Stomach smooth muscle (tissue), 2 donors: Measurements from ENCODE around the gene MMS22L.

Source experiments
- H3K27ac ChIP-seq: one replicate; pipeline ENCODE4 v1.7.0; 2013; ENCODE audit warnings: mild to moderate bottlenecking, low read length, inconsistent platforms
- H3K27me3 ChIP-seq, 2 donors: one replicate each; pipeline ENCODE4 v1.7.0; 2013; ENCODE audit warnings: low read length in 2 of 2; ENCODE audit not compliant: insufficient read depth in 2 of 2, control insufficient read depth in 1 of 2
- H3K36me3 ChIP-seq, 2 donors: one replicate each; pipeline ENCODE4 v1.7.0; 2013; ENCODE audit warnings: low read length in 2 of 2; ENCODE audit not compliant: control insufficient read depth in 2 of 2, insufficient read depth in 2 of 2
- H3K4me1 ChIP-seq: one replicate; pipeline ENCODE4 v1.7.0; 2013; ENCODE audit warnings: low read length; ENCODE audit not compliant: control insufficient read depth, insufficient read depth
- H3K4me3 ChIP-seq, 2 donors: one replicate each; pipeline ENCODE4 v1.7.0; 2013; ENCODE audit warnings: low read length in 2 of 2
- H3K9ac ChIP-seq, 2 donors: one replicate each; pipeline ENCODE4 v1.7.0; 2013; ENCODE audit warnings: low read length in 2 of 2, mild to moderate bottlenecking in 1 of 2
- H3K9me3 ChIP-seq, 2 donors: one replicate each; pipeline ENCODE4 v1.7.0; 2013; ENCODE audit warnings: low read length in 2 of 2; ENCODE audit not compliant: control insufficient read depth in 2 of 2
- donor health status: healthy.
- donor health status: Pancreatic carcinoma.

The MMS22L gene, protein sequence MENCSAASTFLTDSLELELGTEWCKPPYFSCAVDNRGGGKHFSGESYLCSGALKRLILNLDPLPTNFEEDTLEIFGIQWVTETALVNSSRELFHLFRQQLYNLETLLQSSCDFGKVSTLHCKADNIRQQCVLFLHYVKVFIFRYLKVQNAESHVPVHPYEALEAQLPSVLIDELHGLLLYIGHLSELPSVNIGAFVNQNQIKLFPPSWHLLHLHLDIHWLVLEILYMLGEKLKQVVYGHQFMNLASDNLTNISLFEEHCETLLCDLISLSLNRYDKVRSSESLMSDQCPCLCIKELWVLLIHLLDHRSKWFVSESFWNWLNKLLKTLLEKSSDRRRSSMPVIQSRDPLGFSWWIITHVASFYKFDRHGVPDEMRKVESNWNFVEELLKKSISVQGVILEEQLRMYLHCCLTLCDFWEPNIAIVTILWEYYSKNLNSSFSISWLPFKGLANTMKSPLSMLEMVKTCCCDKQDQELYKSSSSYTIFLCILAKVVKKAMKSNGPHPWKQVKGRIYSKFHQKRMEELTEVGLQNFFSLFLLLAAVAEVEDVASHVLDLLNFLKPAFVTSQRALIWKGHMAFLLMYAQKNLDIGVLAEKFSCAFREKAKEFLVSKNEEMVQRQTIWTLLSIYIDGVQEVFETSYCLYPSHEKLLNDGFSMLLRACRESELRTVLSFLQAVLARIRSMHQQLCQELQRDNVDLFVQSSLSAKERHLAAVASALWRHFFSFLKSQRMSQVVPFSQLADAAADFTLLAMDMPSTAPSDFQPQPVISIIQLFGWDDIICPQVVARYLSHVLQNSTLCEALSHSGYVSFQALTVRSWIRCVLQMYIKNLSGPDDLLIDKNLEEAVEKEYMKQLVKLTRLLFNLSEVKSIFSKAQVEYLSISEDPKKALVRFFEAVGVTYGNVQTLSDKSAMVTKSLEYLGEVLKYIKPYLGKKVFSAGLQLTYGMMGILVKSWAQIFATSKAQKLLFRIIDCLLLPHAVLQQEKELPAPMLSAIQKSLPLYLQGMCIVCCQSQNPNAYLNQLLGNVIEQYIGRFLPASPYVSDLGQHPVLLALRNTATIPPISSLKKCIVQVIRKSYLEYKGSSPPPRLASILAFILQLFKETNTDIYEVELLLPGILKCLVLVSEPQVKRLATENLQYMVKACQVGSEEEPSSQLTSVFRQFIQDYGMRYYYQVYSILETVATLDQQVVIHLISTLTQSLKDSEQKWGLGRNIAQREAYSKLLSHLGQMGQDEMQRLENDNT

DNA sequence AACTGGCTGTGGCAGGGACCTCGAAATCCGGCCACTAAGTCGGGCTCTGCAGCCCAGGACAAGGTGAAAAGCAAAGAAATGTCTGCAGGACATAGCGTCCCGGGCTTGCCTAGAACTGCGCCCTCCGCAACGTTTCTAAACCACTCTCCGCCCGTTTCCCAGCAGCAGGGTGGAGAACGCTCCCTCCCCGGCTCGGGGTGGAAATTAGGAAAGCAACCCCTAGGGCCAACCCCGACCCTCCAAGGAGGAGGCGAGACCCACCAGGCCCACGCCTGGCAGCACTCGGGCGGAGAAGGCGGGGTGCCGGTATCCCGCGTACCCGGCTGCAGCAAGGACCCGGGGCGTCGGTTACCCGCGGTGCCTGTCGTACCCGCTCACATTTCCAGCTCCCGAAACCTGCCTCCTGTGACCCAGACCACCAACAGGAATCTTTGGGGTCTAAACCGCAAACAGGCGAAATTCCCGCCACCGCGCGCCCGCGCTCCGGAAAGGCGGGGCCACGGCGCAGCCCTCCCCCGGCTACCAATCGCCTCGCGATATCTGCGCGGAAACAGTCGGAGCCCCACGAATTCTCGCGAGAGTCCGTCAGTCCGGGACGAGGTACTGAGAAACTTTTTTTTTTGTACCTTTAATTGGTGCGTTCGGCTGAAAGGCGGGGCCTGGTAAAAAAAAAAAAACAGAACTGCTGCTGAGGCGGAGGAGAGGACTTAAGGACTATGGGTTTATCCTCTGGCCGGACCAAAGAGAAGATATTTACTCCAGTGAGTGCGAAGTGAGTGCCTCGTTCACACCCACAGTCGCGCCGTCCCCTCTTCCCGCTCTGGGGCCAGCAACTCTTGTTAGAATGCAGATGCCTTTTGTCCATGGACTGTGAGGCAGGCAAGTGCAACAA lies at the start of gene MMS22L:
MMS22L (minus strand) TSS at position 491 of the 892 bp plus-strand sequence. CDS start 739 bp downstream, outside the sequence.
- Histone ChIP-seq H3K9me3 (no peaks in the 10 kb centered on the region), H3K4me1 (peaks cover 2% of the 10 kb centered on the region), H3K27ac (no peak within 1 kb of the TSS), H3K36me3 (no peaks in the 10 kb centered on the region), H3K4me3 (peak within 1 kb of the TSS; percentile 72 to 91), H3K27me3 (no peaks in the 10 kb centered on the region), H3K9ac (peak within 1 kb of the TSS; percentile 83 to 84)

GRCh38 chr6:97322811-97323210 lies 39.8 kb upstream of the MMS22L start:
- Histone ChIP-seq H3K4me1 (no peaks in the 10 kb centered on the region), H3K9ac (no peak overlapping the region), H3K27ac (no peak overlapping the region)

DNA sequence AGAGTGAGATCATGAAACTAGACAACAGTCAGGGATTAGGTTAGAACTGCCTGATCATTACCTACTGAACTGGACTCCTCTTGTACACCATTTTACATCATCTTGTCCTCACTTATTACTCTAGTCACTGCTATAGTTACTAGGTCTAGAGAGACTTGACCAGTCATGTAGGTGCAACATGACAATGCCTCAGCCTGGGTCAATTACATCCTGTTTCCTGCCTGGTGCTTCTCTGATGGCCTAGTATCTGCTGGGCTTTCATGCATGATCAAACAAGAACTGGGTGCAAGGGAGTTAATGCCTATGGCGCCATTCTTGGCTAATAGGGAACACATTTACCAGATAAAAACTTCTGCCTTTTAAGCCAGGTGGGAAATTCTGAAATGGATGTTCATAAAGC lies 39.2 kb upstream of the MMS22L start:
- Histone ChIP-seq H3K9me3 (no peaks in the 10 kb centered on the region), H3K27ac (no peak overlapping the region), H3K27me3 (no peaks in the 10 kb centered on the region), H3K36me3 (no peaks in the 10 kb centered on the region), H3K9ac (no peak overlapping the region), H3K4me3 (no peak overlapping the region), H3K4me1 (no peaks in the 10 kb centered on the region)

More at GRCh38 chr6:97322811-97323210, 39.8 kb upstream of the MMS22L start:
- Histone ChIP-seq H3K36me3 (no peaks in the 10 kb centered on the region), H3K4me3 (no peak overlapping the region), H3K27me3 (no peaks in the 10 kb centered on the region), H3K9me3 (no peaks in the 10 kb centered on the region)

DNA sequence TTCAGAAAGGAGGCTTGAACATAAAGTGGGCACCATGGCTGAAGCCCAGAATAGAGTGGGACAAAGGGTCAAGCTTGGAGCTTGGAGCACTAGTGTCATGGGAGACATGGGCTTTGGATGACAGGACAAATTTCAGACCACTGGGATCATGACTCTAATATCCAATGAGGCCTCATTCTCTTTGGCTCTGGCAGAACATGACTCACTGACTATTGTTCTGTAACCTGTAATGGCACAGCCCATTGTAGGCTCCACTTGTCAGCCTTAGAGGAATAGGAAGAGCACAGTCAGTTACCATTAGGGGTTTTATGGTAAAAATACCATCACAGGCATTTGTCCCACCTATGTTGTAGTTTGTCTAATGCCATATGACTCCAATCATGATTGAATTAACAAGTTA lies 34.0 kb upstream of the MMS22L start:
- H3K4me1 ChIP-seq, result no peaks in the 10 kb centered on the region
- no peak overlapping the region for H3K4me3 ChIP-seq
- no peaks in the 10 kb centered on the region for H3K36me3 ChIP-seq
- H3K9ac ChIP-seq, result no peak overlapping the region
- no peaks in the 10 kb centered on the region for H3K9me3 ChIP-seq
- H3K27me3 ChIP-seq, result no peaks in the 10 kb centered on the region
- no peak overlapping the region for H3K27ac ChIP-seq

DNA sequence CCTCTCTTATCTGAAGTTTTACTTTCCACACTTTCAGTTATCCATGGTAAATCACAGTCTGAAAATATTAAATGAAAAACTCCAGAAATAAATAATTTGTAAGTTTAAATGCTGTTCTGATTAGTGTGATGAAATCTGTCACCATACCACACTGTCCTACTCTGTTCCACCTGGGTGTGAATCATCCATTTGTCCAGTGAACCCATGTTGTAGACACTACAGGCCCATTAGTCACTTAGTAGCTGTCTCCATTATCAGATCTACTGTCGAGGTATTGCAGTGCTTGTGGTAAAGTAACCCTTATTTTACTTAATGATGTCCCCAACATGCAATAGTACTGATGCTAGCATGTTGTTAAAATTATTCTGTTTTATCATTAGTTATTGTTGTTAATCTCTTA lies 29.2 kb upstream of the MMS22L start:
- Histone ChIP-seq H3K36me3 (no peaks in the 10 kb centered on the region), H3K9ac (no peak overlapping the region), H3K4me1 (no peaks in the 10 kb centered on the region), H3K27me3 (no peaks in the 10 kb centered on the region), H3K9me3 (no peaks in the 10 kb centered on the region), H3K4me3 (no peak overlapping the region), H3K27ac (no peak overlapping the region)

DNA sequence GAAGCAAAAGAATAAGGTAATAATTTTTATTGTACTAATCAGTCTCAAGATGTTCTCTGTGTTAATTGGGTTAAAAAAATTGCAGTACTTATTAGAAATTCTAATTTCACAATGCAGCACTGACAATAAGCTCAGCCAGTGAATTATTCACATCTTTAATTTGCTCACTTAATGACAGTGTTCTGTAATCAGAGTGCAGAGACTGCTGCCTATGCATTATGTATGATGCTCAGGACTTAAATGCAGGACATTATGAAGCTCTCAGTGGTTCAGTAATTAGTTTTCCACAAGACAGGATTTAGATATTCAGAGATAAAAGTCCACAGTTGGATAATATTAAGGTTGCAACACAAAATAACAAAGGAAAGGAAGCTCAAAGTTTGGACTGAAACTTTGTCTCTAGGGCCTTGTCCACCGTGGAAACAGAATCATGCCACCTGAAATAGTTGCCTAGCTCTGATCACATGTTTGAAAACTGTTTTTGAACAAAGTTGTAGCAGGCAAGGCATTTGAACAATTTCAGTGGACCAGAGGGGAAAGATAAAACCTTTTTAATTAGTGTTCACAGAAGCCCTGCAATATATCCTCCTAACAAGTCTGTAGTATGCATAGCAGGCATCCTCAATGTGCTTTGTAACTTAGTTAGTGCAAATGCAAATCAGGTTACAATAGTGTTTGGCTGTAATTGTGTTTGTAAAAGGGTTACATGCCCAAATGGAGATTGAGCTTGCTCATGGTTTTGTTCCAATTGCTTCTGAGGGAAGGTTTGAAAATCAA lies 23.7 kb upstream of the MMS22L start:
- Histone ChIP-seq H3K9ac (no peak overlapping the region), H3K4me1 (no peaks in the 10 kb centered on the region), H3K27ac (no peak overlapping the region), H3K4me3 (no peak overlapping the region), H3K9me3 (no peaks in the 10 kb centered on the region), H3K36me3 (no peaks in the 10 kb centered on the region), H3K27me3 (no peaks in the 10 kb centered on the region)

DNA sequence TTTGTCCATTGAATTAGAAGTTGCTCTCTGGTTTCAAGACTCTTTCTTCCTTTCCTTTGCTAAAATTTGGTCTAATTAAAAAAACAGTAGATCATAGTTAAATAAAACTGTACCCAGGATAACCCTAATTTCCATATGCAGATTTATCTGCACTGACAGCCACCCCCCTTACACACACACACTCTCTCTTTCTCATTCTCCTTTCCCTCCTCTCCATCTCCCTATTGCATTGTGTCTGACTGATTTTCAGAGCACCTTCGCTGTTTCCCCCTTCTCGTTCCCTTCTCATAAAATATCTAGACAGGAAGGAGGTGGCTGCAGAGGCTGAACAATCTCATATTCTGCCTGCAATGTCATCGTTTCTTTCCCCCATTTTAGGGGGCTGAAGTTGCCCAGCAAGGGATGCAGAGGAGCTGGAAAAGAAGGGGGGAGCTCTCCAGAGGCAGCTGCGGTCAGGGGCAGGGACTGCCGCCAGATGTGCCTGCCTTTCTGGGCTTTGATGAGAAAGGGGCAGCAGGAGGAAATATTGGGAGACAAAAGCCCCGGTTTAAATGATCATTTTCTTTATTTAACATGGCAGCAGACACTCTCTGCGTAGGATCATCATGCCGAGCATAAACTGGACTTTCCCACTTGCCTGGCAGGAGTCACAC lies 22.5 kb upstream of the MMS22L start:
- H3K4me1 ChIP-seq, result no peaks in the 10 kb centered on the region
- no peak overlapping the region for H3K9ac ChIP-seq
- no peak overlapping the region for H3K4me3 ChIP-seq

DNA sequence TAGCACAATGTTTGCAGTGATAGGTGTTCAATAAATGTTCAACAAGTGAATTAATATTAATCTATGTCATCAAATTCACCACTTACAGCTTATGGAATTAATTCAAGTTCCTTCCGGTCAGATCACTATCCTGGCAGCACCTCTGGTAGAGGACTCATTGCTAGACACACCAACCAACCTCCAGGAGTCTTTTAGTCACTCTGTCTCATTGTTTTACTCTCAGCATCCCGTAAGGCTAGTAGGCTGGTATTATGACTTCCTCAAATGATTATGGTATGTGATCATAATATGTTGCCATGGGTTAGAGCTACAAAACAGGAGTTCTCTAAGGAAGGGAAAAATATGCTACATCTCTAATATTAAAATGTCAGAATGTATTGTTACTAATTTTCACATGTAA lies 21.7 kb upstream of the MMS22L start:
- H3K9me3 ChIP-seq, result no peaks in the 10 kb centered on the region
- H3K27ac ChIP-seq, result no peak overlapping the region
- H3K27me3 ChIP-seq, result no peaks in the 10 kb centered on the region
- H3K4me3 ChIP-seq, result no peak overlapping the region
- H3K36me3 ChIP-seq, result no peaks in the 10 kb centered on the region
- H3K4me1 ChIP-seq, result no peaks in the 10 kb centered on the region
- no peak overlapping the region for H3K9ac ChIP-seq

More for the DNA sequence above, 22.5 kb upstream of the MMS22L start:
- Histone ChIP-seq H3K27ac (no peak overlapping the region), H3K36me3 (no peaks in the 10 kb centered on the region), H3K27me3 (no peaks in the 10 kb centered on the region), H3K9me3 (no peaks in the 10 kb centered on the region)

DNA sequence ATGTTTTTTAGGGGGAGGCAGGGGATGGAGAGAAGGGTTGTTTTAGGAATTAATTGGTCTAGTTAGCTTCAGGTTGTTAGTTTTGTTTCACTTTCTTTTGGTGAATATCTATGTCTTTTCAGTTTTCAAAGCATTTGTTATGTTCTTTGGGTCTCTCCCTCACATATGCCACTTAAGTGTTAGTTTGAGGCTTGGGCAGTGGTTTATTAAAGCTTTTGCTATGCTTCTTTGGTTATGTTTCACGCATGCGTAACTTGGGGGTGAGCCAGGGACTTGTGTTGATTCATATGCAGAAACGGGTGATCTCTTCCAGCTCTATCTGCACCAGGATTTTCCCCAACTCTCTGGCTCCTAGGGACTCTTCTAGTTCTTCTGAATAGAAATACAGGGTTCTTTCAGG lies 11.4 kb upstream of the MMS22L start:
- Histone ChIP-seq H3K27ac (no peak overlapping the region), H3K4me3 (no peak overlapping the region), H3K9ac (no peak overlapping the region), H3K4me1 (no peaks in the 10 kb centered on the region), H3K36me3 (no peaks in the 10 kb centered on the region), H3K27me3 (no peaks in the 10 kb centered on the region), H3K9me3 (peaks cover 0 to 2% of the 10 kb centered on the region in 2 donors)
